HG03457 (cell line): ENCODE results near the gene HDX.
"Not testable (repeated sequence)": the region's sequence is repeated elsewhere in the genome, so short reads cannot be mapped to it uniquely, and the experiment has no call there.

Experiments
- ATAC-seq: cut with Tn5 transposase; IDR thresholded peaks from one replicate; pipeline ENCODE4 v1.9.1; 2021; ENCODE audit warnings: moderate number of reproducible peaks; ENCODE audit not compliant: unreplicated experiment

Gene HDX

DNA sequence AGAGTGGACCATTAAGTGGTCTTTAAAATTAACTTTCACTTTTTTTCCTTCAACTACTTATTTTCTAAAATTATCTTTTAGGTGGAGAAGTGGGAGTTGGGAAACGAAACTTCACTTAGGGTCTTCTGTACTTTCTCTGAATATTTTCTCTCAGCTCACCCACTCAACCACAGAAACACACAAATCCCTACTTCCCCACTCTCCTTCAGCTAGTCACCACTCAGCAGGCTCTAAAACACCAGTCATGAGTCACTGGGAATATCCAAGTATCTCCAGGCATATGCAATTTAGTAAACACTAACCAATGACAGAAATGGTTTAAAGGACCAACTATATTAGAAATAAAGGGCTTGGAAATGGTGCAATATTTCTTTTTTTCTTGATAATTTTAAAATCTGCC is 161.3 kb downstream of the HDX start:
- no peak for ATAC-seq

GRCh38 chrX:84339507-84340364 is 162.5 kb downstream of the HDX start:
- ATAC-seq: no peak

DNA sequence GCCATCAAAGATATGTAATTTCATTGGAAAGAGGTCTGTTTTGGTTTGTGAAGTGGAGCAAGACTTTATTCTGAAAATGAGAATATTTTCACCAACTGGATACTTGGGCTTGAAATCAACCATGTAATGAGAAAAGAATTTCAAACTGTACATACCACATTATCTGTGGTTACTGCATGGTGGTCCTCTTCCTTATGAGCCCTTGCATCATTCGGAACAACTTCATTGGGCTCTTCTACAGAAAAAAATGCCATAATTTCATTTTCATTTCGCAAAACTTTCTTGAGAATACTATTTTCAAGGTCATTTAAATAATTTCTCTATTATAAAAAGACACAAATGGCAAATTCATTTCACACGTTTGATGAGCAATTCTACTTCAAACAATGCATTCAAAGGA is 165.6 kb downstream of the HDX start:
- no peak for ATAC-seq

DNA sequence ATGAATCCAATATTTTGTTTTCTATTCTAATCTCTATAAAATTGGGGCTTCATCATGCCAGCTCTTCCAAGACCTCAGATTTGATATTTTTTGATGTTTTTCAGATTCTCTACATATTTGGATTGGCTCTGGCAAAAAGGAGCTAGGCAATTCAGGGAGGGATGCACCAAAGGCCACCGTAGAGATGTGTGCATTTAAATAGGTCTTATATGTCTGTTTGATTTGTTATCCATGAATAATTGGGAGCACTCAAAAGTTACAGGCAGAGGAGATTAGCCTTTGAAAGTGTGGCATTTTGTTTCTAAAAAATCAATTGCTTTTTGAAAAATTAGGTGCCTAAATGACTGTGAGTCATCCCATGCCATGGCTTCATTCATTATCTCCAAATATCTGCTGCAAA is 167.1 kb downstream of the HDX start:
- no peak for ATAC-seq

- ATAC-seq: no peak
These were observed 180.0 kb downstream of the HDX start for GRCh38 chrX:84322083-84322827.

GRCh38 chrX:84320614-84321013 is 181.6 kb downstream of the HDX start:
- ATAC-seq: no peak

DNA sequence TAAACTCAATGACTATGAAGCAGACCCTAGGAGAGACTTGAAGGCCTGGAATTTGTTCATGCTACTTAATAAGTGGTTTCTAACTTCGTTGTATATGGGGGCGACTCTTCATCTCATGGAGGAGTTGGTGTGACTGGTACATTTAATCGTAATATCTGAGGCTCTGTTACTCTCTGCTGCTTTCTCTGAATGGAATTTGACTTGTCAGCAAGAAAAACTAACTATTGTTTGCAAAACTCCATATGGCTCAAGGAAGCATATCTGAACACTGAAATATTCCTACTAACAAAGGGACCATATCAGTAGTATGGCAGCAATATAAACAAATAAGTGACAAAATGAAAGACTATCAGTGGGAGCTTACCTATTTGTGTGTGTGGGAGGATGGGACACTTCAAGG is 182.2 kb downstream of the HDX start:
- no peak for ATAC-seq

DNA sequence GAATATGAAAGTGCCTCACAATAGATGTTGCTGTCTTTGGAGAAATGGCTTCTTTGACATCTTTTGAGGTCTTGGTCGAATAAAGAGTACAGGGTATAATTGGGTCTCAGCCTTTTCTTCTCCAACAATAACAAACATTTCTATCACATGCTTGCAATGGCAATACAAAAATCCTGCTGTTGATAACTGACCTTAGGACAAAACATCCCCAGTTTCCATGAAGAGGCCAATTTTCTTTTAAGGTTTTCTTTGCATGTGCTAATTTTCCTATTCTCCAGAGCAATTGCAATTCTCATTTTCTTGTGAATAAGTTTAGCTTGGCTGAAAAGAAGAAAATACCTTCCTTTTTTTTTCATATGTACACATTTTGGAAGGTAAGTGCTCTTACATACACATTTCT is 183.6 kb downstream of the HDX start:
- ATAC-seq: no peak

GRCh38 chrX:84315946-84316345 is 186.3 kb downstream of the HDX start:
- not testable (repeated sequence) for ATAC-seq
